Adrenal gland (tissue), 19 donors: ENCODE data around the gene RNF223. TPM values are rescaled to one million over a fixed set of nuclear protein-coding genes. Genes with fewer than 3 reads are reported as not detected.
A peak's percentile ranks its signal among the peaks of the same experiment; 100 is the strongest.

Experiments
- DNase-seq, 7 donors: peaks; one replicate each; pipeline ENCODE4 v3.0.0-alpha.2; 2019 to 2020
- H3K27ac ChIP-seq, 5 donors: fragments of 200-600 bp; sonication (generic) in 4 of 5; 1 replicate in 3 of 5; 2 replicates in 2 of 5; pipeline versions ENCODE4 v1.5.1 to v1.8.0; 2016 to 2020; ENCODE audit warnings: mild to moderate bottlenecking in 1 of 5
- H3K27me3 ChIP-seq: fragments of 200-600 bp; 2 replicates; pipeline ENCODE4 v1.8.0; 2021
- H3K36me3 ChIP-seq, 2 donors: fragments of 200-600 bp; replicated peaks in 1 of 2; 1 replicate in 1 of 2; 2 replicates in 1 of 2; pipeline versions ENCODE4 v1.5.1 to v1.8.0; 2018 to 2022
- H3K4me1 ChIP-seq, 2 donors: fragments of 200-600 bp; replicated peaks in 1 of 2; 1 replicate in 1 of 2; 2 replicates in 1 of 2; pipeline versions ENCODE4 v1.5.1 to v1.8.0; 2018 to 2021
- H3K4me3 ChIP-seq, 4 donors: fragments of 200-600 bp; sonication (generic) in 3 of 4; one replicate each; pipeline ENCODE4 v1.5.1; 2016 to 2018
- H3K9me3 ChIP-seq, 3 donors: fragments of 200-600 bp; sonication (generic) in 1 of 3; replicated peaks in 1 of 3; 1 replicate in 2 of 3; 2 replicates in 1 of 3; pipeline versions ENCODE4 v1.5.1 to v1.8.0; 2016 to 2021
- CTCF ChIP-seq, 6 experiments: fragments of 450-650 bp in 4 of 6; fragments of 200-600 bp in 2 of 6; sonication (generic) in 1 of 6; IDR thresholded peaks; 1 replicate in 5 of 6; 2 replicates in 1 of 6; pipeline versions ENCODE4 v1.5.1 to v1.8.0; 2016 to 2021; ENCODE audit warnings: antibody characterized with exemption in 6 of 6, mild to moderate bottlenecking in 2 of 6, moderate library complexity in 1 of 6
- POLR2A ChIP-seq, 2 donors: fragments of 450-650 bp; IDR thresholded peaks; one replicate each; pipeline ENCODE4 v1.6.1; 2017; ENCODE audit warnings: antibody characterized with exemption in 2 of 2, mild to moderate bottlenecking in 2 of 2, moderate library complexity in 1 of 2
- WGBS, 4 donors: extraction: QIAGEN DNeasy Blood & Tissue Kit in 2 of 4; methylation state at CpG; one replicate each; pipeline versions ENCODE4 v1.1.5 to v1.1.7; 2013 to 2017; 5-methylcytosine and 5-hydroxymethylcytosine counted together
- intact Hi-C, 2 donors: fragments of 100-400 bp; cut with DNase I; formaldehyde crosslinking; loops; one replicate each; pipeline versions ENCODE4 v1.14.1 to v1.15.0; 2022 to 2023
- long read RNA-seq, 10 donors: library from polyadenylated mRNA in 3 of 10; unstranded in 2 of 10; stranded (forward) in 1 of 10; transcript quantifications; one replicate each; pipeline ENCODE4 v2.0.0 and lab custom pipeline, GENCODE V29; 2021 to 2026
- polyA plus RNA-seq, 3 donors: library from polyadenylated mRNA; stranded (reverse); fragments of 200-250 nt in 2 of 3; fragments of 350-450 nt in 1 of 3; fragmentation: Illumina TruSeq in 1 of 3; extraction: RNeasy Lipid Tissue Mini Kit (QIAGEN cat#74804) in 1 of 3; gene quantifications; one replicate each; pipeline ENCODE4 v1.2.3, GENCODE V29; 2013 to 2014
- total RNA-seq, 9 donors: library from RNA; depleted of rRNA in 4 of 9; stranded (reverse); fragments of >200 nt in 4 of 9; fragments of 120-200 nt in 1 of 9; fragmentation: NEBNext Ultra II Directional in 1 of 9; extraction: Animal tissue kit (Norgen Biotek cat#: 25700) in 1 of 9; gene quantifications; one replicate each; pipeline versions ENCODE4 v1.1.0 to v1.2.4, GENCODE V29; 2013 to 2023
- donor health status: healthy with polysubstance abuse.
- donor health status: Bipolar disorder and iron deficiency.
- donor health status: DM: yes; HTN: yes; CAD: no.
- donor health status: DM: no; HTN: no; CAD: no.
- donor health status: DM: no; HTN: no; CAD: no.
- donor health status: DM: yes; HTN: yes; CAD: no.

Gene RNF223
- total RNA-seq (not detected), polyA plus RNA-seq (under 1 TPM in 1 of 3 donors, not detected in 2; 0.03 TPM)
- long read RNA-seq, donor 1, result 0 reads
- long read RNA-seq, donor 2, result 0 reads
- long read RNA-seq, donor 3, result 0 reads
- long read RNA-seq, donor 4, result 0 reads
- long read RNA-seq, donor 5, result 0 reads
- long read RNA-seq, donor 6, result 0 reads
- long read RNA-seq, donor 7, result 0 reads
- long read RNA-seq, donor 8, result 0 reads
- long read RNA-seq, donor 9, result 0 reads
- long read RNA-seq, donor 10, result 0 reads

DNA sequence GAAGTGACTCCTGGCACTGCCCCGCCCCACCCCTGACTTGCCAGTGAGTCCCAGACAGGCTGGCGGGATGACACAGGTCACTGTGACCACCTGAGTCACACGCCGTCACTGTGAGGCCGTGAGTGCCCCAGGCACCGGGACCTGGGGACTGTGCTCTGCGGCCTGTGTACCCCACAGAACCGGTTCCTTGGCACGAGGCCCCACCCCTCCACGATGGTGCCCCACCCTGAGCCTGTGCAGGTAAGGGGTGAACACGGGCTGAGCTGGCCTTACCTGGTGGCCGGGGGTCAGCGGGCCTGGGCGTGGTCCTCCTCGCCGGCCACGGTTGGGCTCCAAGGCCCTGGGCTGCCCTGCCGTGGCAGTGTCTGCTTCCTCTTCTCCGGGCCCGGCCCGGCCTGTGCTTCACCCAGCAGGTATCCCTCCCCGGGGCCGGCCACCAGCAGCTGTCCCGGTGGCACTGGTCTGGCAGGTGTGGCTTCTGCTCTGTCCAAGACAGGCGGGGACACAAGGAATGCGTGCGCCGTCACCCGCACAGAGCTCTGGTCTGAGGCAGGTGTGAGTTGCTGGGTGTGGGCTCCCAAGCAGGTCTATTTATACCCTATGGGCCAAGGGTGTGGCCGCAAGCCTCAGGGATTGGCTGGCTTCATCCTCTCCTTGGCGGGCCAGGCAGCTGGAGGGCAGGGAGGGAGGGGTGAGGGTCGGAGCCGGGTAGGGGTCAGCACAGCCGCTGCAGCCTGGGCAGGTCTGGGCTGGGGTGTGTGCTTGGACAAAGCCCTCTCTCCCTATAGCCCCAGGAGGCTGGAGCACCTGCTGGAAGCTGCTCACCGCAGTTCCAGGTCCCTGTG, at the start of gene RNF223:
RNF223 (minus strand) TSS at position 564 of the 845 bp plus-strand sequence. CDS start 1,740 bp downstream, outside the sequence.
- DNase-seq, result no peak
- no peak for TF ChIP-seq CTCF (IDR thresholded peaks at IDR 0.05)
- no peak for TF ChIP-seq POLR2A (IDR thresholded peaks at IDR 0.05)
- Histone ChIP-seq H3K4me3 (no peak within 1 kb of the TSS), H3K4me1 (peaks cover 0 to 5% of the 10 kb centered on the region in 2 donors), H3K27me3 (peaks cover 14% of the 10 kb centered on the region), H3K9me3 (no peaks in the 10 kb centered on the region), H3K36me3 (no peaks in the 10 kb centered on the region), H3K27ac (no peak within 1 kb of the TSS)
- intact Hi-C loops, result no loop called here
- WGBS, 4 donors, result 74 to 94% (median 78%) methylated on average over 5 to 34 of the region's 35 CpGs

DNA sequence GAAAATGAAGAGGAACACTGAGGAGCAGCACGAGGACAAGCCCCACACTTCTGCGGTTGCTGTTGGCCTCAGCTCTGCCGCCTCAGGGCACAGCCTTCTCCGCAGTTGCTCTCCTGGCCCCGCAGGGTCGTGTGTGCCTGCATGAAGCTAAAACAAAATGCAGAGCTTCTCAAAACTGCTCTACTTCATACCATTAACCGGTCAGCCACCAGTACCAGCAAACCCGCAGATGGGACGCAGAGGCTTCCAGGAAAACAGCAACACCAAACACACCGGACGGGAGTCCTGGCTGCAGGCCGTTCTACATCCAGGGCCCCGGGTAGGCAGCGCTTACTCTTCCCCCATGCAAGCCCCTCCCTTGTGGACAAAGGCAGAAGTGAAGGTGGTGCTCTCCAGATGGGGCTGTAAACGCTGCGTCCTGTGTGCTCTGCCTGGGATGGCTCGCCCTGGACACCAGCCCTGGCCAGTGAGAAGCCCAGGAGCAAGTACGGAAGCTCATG, 48.9 kb upstream of the RNF223 start:
- Histone ChIP-seq H3K4me1 (peaks cover 0 to 6% of the 10 kb centered on the region in 2 donors), H3K27me3 (no peaks in the 10 kb centered on the region), H3K27ac (no peak overlapping the region), H3K4me3 (no peak overlapping the region), H3K9me3 (no peaks in the 10 kb centered on the region), H3K36me3 (no peaks in the 10 kb centered on the region)
- TF ChIP-seq CTCF (IDR thresholded peaks at IDR 0.05), result no peak
- no peak for TF ChIP-seq POLR2A (IDR thresholded peaks at IDR 0.05)
- WGBS, 4 donors, result 53 to 66% (median 62%) methylated on average over 14 to 18 of the region's 18 CpGs
- intact Hi-C loops, result loop anchor here in 1 of 2 donors (2.0 kb wide), 1 partner anchor 168 kb away; no protein-coding TSS in a partner anchor
- DNase-seq, result no peak

DNA sequence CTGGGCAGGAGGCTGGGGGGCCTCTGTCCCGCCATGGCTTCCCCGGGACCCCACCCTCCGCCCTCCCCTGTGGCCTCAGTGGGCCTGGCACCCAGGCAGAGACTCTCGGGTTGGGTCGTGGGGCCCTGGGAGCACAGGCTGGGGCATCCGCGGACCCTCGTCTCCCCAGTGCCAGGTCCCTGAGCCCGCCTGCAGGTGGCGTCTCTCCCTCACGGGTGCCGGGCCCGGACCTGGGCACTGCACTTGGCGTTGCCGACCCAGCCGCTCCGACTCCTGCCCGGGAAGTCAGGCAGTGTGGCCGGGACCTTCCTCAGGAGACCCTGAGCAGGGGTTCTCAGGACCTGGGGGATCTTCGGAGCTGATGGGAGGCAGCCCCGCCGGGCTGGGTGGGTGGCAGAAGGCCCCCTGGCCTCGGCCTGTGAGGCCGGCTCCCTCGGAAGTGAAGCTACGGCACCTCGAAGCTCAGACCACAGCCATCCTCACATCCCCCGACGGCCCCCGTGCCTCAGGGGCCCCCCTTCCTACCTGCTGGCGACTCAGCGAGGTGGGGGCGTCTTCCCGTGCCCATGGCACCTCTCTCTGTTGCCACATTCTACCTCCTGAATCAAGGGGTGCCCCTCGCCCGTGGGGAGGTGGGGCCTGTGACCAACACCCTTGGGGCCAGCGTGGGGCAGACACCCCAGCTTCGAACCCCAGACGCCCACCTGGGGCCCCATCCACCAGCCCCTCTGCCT, 48.1 kb upstream of the RNF223 start:
- H3K9me3 ChIP-seq, result no peaks in the 10 kb centered on the region
- H3K36me3 ChIP-seq, result no peaks in the 10 kb centered on the region
- TF ChIP-seq POLR2A (IDR thresholded peaks at IDR 0.05) (no peak), CTCF (IDR thresholded peaks at IDR 0.05) (peak; percentile 87 to 94 (median 90))
- intact Hi-C loops, result loop anchor here in 1 of 2 donors (2.0 kb wide), 1 partner anchor 169 kb away; no protein-coding TSS in a partner anchor
- H3K27me3 ChIP-seq, result no peaks in the 10 kb centered on the region
- 13 to 57% (median 17%) methylated on average over 6 to 39 of the region's 39 CpGs for WGBS, 4 donors
- H3K4me3 ChIP-seq, result peak overlapping the region in 1 of 4 donors; percentile 47
- peak; percentile 74 to 86 (median 85) for DNase-seq
- no peak overlapping the region for H3K27ac ChIP-seq
- peaks cover 0 to 6% of the 10 kb centered on the region in 2 donors for H3K4me1 ChIP-seq
